COLO829 (cell line): ENCODE measurements around the gene CHAF1A.

Source experiments
- DNase-seq: peaks from one replicate; pipeline ENCODE4 v3.0.0; 2012; ENCODE audit warnings: low spot score

Gene CHAF1A

GRCh38 chr19:4380254-4380727, 22.1 kb upstream of the CHAF1A start:
- no peak for DNase-seq

GRCh38 chr19:4385291-4386040, 17.0 kb upstream of the CHAF1A start:
- no peak for DNase-seq

- peak; percentile 53 for DNase-seq
Measured at GRCh38 chr19:4386041-4386782, 16.2 kb upstream of the CHAF1A start.

- no peak for DNase-seq
Measured at GRCh38 chr19:4388337-4389063, 13.9 kb upstream of the CHAF1A start.

- no peak for DNase-seq
Measured at GRCh38 chr19:4389064-4389375, 13.4 kb upstream of the CHAF1A start.

- no peak for DNase-seq
Measured at GRCh38 chr19:4389511-4390016, 12.9 kb upstream of the CHAF1A start.

GRCh38 chr19:4390017-4390566, 12.3 kb upstream of the CHAF1A start:
- no peak for DNase-seq

- no peak for DNase-seq
Measured at GRCh38 chr19:4390567-4391305, 11.7 kb upstream of the CHAF1A start.

- DNase-seq: no peak
Measured at GRCh38 chr19:4391306-4391693, 11.1 kb upstream of the CHAF1A start.

GRCh38 chr19:4391701-4392483, 10.5 kb upstream of the CHAF1A start:
- DNase-seq: no peak

- no peak for DNase-seq
Measured at GRCh38 chr19:4393947-4394590, 8.4 kb upstream of the CHAF1A start.

GRCh38 chr19:4396949-4397783, 5.3 kb upstream of the CHAF1A start:
- no peak for DNase-seq

GRCh38 chr19:4399812-4400134, 2.7 kb upstream of the CHAF1A start:
- DNase-seq: no peak

- peak; percentile 91 for DNase-seq
Measured at GRCh38 chr19:4400135-4400936, 2.1 kb upstream of the CHAF1A start, which contains the start of gene SH3GL1. TSS of gene SH3GL1 (minus strand) at chr19:4400547. CDS start at chr19:4400368, 179 bp downstream.

GRCh38 chr19:4401769-4402170, 670 bp upstream of the CHAF1A start:
- no peak for DNase-seq

- DNase-seq: no peak
Measured at GRCh38 chr19:4403005-4403761, 743 bp downstream of the CHAF1A start.

- DNase-seq: no peak
Measured at GRCh38 chr19:4405977-4406376, 3.5 kb downstream of the CHAF1A start.

- no peak for DNase-seq
Measured at GRCh38 chr19:4406626-4407025, 4.2 kb downstream of the CHAF1A start.
